ENCODE measurements around the gene STXBP2. TPM values are rescaled to one million over a fixed set of nuclear protein-coding genes. Genes with fewer than 3 reads are reported as not detected.

STXBP2 gene
- total RNA-seq, 4 donors from 2014 or later: 29.7 to 46.1 (median 37.7) TPM

DNA sequence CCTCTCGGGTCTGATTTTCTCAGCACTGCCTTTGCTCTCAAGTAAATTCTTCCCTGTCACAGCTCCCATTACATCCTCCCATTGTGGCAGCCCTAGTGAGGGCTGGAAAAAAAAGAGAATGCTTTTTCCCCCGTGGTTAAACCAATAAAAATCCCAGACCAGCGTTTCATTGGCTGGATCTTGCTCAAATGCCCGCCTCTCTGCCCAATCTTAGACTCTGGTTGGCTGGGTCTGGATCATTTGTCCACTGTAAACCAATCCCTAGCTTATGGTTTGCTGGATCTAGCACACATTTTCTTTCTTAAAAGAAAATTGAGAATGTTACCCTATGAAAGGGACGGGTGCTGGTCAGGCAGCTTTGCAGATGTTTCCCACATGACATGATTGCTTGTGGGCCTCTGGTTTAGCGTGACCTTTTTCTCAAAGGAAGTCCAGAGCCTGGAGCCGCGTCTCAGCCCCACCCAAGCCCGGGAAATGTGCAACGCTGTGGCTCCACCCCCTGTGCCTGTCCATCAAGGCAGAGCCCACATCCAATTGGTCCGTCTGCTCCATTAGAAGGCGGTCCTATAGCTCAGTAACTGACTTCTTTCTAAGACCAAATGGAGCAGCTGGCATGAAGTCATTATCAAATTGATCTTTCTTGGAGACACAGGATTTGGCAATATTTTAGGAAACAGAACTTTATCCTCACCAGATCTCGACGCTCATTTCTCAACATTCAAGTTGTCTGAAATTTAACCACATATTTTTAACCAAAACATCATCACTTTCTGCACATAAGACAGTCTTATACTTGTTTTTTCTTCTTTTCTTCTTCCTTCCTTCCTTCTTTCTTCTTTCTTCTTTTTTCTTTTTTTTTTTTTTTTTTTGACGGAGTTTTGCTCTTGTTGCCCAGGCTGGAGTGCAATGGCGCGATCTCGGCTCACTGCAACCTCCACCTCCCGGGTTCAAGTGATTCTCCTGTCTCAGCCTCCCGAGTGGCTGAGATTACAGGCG lies 37.4 kb downstream of the STXBP2 start:
- no peak for TF ChIP-seq CTCF (IDR thresholded peaks at IDR 0.05)
- no peak for DNase-seq (ENCODE audit: low spot score)
- ATAC-seq (ENCODE audit: low FRiP score): peak; percentile 62

GRCh38 chr19:7676376-7676775 lies 39.5 kb downstream of the STXBP2 start:
- ATAC-seq (ENCODE audit: low FRiP score) (no peak), DNase-seq (ENCODE audit: low spot score) (no peak)
- TF ChIP-seq CTCF (IDR thresholded peaks at IDR 0.05): no peak

- ATAC-seq (ENCODE audit: low FRiP score): no peak
Measured at GRCh38 chr19:7676854-7677253, 39.9 kb downstream of the STXBP2 start, which contains the start of gene MCEMP1. Gene MCEMP1 (plus strand): TSS chr19:7677090. CDS start chr19:7677121, 31 bp downstream.

GRCh38 chr19:7677669-7678311 lies 40.9 kb downstream of the STXBP2 start:
- no peak for TF ChIP-seq CTCF (IDR thresholded peaks at IDR 0.05)
- no peak for ATAC-seq (ENCODE audit: low FRiP score)
- no peak for DNase-seq (ENCODE audit: low spot score)

More at GRCh38 chr19:7676854-7677253, 39.9 kb downstream of the STXBP2 start, which contains the start of gene MCEMP1:
- no peak for TF ChIP-seq CTCF (IDR thresholded peaks at IDR 0.05)
- no peak for DNase-seq (ENCODE audit: low spot score)

GRCh38 chr19:7678971-7679751 lies 42.3 kb downstream of the STXBP2 start:
- DNase-seq (ENCODE audit: low spot score): no peak
- no peak for ATAC-seq (ENCODE audit: low FRiP score)
- TF ChIP-seq CTCF (IDR thresholded peaks at IDR 0.05): no peak

GRCh38 chr19:7679771-7680605 lies 43.1 kb downstream of the STXBP2 start:
- no peak for TF ChIP-seq CTCF (IDR thresholded peaks at IDR 0.05)
- no peak for DNase-seq (ENCODE audit: low spot score)
- ATAC-seq (ENCODE audit: low FRiP score): no peak

Measured in omental fat pad (tissue), 4 donors.